Lower leg skin (tissue), 3 donors: ENCODE measurements around the gene FBLL1.

Experiments
- POLR2A ChIP-seq, 2 donors: fragments of 450-650 bp; IDR thresholded peaks; one replicate each; pipeline ENCODE4 v1.6.1; 2016 to 2017; ENCODE audit warnings: antibody characterized with exemption in 2 of 2, mild to moderate bottlenecking in 1 of 2, moderate library complexity in 1 of 2
- TF ChIP-seq, protein P1 (sequence below), 3 donors: fragments of 450-650 bp; IDR thresholded peaks; one replicate each; pipeline ENCODE4 v1.5.1; 2016; ENCODE audit warnings: antibody characterized with exemption in 3 of 3, mild to moderate bottlenecking in 3 of 3, moderate library complexity in 2 of 3

DNA sequence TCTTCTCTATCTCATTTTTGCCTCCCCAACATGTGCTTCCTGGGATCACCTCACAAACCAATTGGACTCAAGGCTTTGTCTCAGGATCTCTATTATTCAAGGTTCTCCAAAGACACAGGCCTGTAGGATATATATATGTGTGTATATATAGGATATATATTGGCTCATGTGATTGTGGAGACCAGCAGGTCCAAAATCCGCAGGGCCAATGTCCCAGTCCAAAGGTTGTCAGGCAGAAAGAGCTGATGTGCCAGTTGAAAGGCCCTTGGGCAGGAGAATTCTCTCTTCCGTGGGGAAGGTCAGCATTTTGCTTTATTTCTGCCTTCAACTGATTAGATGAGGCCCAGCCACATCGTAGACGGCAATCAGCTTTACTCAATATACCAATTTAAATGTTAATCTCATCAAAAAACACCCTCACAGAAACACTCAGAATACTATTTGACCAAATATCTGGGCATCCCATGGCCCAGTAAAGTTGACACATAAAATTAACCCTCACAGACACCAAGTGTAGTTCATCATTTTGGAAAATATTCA lies 1.3 kb upstream of the FBLL1 start:
- TF ChIP-seq, protein P1, sequence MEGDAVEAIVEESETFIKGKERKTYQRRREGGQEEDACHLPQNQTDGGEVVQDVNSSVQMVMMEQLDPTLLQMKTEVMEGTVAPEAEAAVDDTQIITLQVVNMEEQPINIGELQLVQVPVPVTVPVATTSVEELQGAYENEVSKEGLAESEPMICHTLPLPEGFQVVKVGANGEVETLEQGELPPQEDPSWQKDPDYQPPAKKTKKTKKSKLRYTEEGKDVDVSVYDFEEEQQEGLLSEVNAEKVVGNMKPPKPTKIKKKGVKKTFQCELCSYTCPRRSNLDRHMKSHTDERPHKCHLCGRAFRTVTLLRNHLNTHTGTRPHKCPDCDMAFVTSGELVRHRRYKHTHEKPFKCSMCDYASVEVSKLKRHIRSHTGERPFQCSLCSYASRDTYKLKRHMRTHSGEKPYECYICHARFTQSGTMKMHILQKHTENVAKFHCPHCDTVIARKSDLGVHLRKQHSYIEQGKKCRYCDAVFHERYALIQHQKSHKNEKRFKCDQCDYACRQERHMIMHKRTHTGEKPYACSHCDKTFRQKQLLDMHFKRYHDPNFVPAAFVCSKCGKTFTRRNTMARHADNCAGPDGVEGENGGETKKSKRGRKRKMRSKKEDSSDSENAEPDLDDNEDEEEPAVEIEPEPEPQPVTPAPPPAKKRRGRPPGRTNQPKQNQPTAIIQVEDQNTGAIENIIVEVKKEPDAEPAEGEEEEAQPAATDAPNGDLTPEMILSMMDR (IDR thresholded peaks at IDR 0.05): no peak
- TF ChIP-seq POLR2A (IDR thresholded peaks at IDR 0.05): no peak
